OCI-LY3 (cell line): Measurements from ENCODE around the gene TLCD3B.
"Not testable (repeated sequence)": the region's sequence is repeated elsewhere in the genome, so short reads cannot be mapped to it uniquely, and the experiment has no call there.

ENCODE experiments used
- H2AFZ ChIP-seq: fragments of 200-600, 300-600 bp; shearing (Covaris generic); 2 replicates; pipeline ENCODE4 v1.6.0; 2014; ENCODE audit warnings: antibody characterized with exemption, low read depth, low read length
- H3K27ac ChIP-seq: fragments of 200-600, 300-600 bp; sonication (generic); 2 replicates; pipeline ENCODE4 v1.5.1; 2014; ENCODE audit warnings: mild to moderate bottlenecking, low read length, moderate library complexity, mixed read lengths
- H3K27me3 ChIP-seq: fragments of 200-600, 300-600 bp; sonication (generic); 2 replicates; pipeline ENCODE4 v1.6.1; 2014; ENCODE audit warnings: low read depth, low read length, mixed read lengths
- H3K36me3 ChIP-seq: fragments of 200-600, 300-600 bp; sonication (generic); replicated peaks from 2 replicates; pipeline ENCODE3; 2014; ENCODE audit warnings: low read depth, low read length, mixed read lengths
- H3K4me1 ChIP-seq: fragments of 300-600, 200-600 bp; sonication (generic); 2 replicates; pipeline ENCODE4 v1.6.1; 2014; ENCODE audit warnings: low read length, mixed read lengths
- H3K4me2 ChIP-seq: fragments of 200-600, 300-600 bp; sonication (generic); 2 replicates; pipeline ENCODE4 v1.6.1; 2014; ENCODE audit warnings: low read length, mixed read lengths
- H3K4me3 ChIP-seq: fragments of 300-600, 200-600 bp; sonication (generic); 2 replicates; pipeline ENCODE4 v1.5.1; 2014; ENCODE audit warnings: antibody characterized with exemption, mild to moderate bottlenecking, low read length, moderate library complexity
- H3K79me2 ChIP-seq: fragments of 300-600, 200-600 bp; shearing (Covaris generic); 2 replicates; pipeline ENCODE4 v1.6.1; 2014; ENCODE audit warnings: mild to moderate bottlenecking, low read length, mixed read lengths
- H3K9ac ChIP-seq: fragments of 300-600, 200-600 bp; shearing (Covaris generic); 2 replicates; pipeline ENCODE4 v1.6.0; 2014; ENCODE audit warnings: mild to moderate bottlenecking, low read length, moderate library complexity
- H3K9me3 ChIP-seq: fragments of 200-600, 300-600 bp; shearing (Covaris generic); 2 replicates; pipeline ENCODE4 v1.6.1; 2014; ENCODE audit warnings: low read length, mixed read lengths; ENCODE audit not compliant: insufficient read depth
- H4K20me1 ChIP-seq: fragments of 200-600, 300-600 bp; sonication (generic); 2 replicates; pipeline ENCODE4 v1.6.1; 2016; ENCODE audit warnings: low read length, mixed read lengths; ENCODE audit not compliant: insufficient read depth
- EZH2phosphoT487 ChIP-seq: fragments of 200-600 bp; shearing (Covaris generic); IDR thresholded peaks from 2 replicates; pipeline ENCODE4 v1.6.1; 2018; ENCODE audit warnings: antibody characterized with exemption, mixed run types, low read depth
- TF ChIP-seq, protein P1 (sequence below): fragments of 200-600, 300-600 bp; sonication (generic); IDR thresholded peaks from 2 replicates; pipeline ENCODE4 v1.5.1; 2014; ENCODE audit warnings: antibody characterized with exemption, low read length, low read depth

Gene TLCD3B

DNA sequence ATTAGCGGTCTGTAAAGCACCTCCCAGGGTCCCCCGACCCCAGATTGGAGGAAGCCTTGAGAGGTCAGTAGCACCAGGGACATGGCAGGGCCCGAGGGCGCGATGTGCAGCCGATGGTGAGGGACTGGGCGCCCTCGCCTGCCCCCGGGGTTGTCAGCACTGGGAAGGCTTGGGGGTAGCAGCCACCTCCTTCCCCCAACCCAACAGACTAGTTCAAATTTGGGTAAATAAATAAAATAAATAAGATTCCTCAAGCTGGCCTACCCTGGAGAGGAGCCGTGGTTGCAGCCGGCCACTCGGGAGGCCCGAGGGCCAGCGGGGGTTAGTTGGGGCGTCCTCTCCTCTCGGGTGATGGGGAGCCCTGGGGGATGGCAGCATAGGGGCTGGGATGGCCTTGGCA, 6.6 kb downstream of the TLCD3B start:
- TF ChIP-seq EZH2phosphoT487 = no peak
- TF ChIP-seq, protein P1, sequence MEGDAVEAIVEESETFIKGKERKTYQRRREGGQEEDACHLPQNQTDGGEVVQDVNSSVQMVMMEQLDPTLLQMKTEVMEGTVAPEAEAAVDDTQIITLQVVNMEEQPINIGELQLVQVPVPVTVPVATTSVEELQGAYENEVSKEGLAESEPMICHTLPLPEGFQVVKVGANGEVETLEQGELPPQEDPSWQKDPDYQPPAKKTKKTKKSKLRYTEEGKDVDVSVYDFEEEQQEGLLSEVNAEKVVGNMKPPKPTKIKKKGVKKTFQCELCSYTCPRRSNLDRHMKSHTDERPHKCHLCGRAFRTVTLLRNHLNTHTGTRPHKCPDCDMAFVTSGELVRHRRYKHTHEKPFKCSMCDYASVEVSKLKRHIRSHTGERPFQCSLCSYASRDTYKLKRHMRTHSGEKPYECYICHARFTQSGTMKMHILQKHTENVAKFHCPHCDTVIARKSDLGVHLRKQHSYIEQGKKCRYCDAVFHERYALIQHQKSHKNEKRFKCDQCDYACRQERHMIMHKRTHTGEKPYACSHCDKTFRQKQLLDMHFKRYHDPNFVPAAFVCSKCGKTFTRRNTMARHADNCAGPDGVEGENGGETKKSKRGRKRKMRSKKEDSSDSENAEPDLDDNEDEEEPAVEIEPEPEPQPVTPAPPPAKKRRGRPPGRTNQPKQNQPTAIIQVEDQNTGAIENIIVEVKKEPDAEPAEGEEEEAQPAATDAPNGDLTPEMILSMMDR = no peak
- H3K4me1 ChIP-seq = peaks cover 9% of the 10 kb centered on the region
- H3K9me3 ChIP-seq = no peaks in the 10 kb centered on the region
- H2AFZ ChIP-seq = no peak overlapping the region
- H3K4me2 ChIP-seq = no peak overlapping the region
- no peaks in the 10 kb centered on the region for H4K20me1 ChIP-seq
- no peaks in the 10 kb centered on the region for H3K79me2 ChIP-seq
- no peak overlapping the region for H3K27ac ChIP-seq
- H3K36me3 ChIP-seq = no peaks in the 10 kb centered on the region
- H3K27me3 ChIP-seq = peaks cover 19% of the 10 kb centered on the region; the same call in 1 of the 2 replicates
- H3K9ac ChIP-seq = no peak overlapping the region
- H3K4me3 ChIP-seq = no peak overlapping the region

DNA sequence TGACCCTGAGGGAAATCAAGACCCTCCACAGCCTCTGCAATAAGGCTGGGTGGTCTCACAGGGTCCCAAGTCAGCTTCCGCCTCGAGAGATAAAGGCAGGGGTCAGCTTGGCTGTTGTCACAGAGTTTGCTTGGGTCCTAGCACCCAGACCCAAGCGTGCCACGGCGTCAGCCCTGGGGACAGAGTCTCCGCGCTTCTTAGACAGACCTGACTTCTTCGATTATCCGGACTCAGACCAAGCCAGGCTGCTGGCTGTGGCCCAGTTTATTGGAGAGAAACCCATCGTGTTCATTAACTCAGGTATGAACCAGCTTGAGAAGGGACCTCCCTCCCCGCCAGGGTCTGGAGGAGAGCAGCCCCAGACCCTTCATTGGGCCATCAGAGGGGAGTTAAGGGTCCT, 7.5 kb downstream of the TLCD3B start:
- TF ChIP-seq, protein P1 = no peak
- Histone ChIP-seq H3K79me2 (no peaks in the 10 kb centered on the region), H2AFZ (no peak overlapping the region), H3K4me3 (no peak overlapping the region), H4K20me1 (no peaks in the 10 kb centered on the region), H3K27me3 (peaks cover 19% of the 10 kb centered on the region; the same call in 1 of the 2 replicates), H3K4me1 (peaks cover 9% of the 10 kb centered on the region), H3K27ac (no peak overlapping the region), H3K36me3 (no peaks in the 10 kb centered on the region), H3K9ac (no peak overlapping the region), H3K9me3 (no peaks in the 10 kb centered on the region), H3K4me2 (no peak overlapping the region)

DNA sequence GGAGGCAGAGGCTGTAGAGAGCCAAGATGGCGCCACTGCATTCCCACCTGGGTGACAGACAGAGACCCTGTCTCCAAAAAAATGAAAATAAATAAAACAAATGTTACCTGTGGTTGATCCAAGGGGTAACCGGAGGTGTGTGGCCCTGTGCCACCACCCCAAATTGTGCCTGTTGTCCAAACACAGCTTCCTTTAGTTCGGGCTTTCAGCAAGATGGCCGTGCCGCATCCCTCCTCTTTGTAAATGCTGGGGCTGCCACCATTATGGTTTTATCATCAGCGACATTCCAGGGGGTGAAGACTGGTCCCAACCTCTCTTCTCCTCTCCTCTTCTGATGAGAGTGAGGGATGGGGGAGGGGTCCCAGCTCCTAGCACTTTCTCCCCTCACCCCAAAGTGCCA, 8.2 kb downstream of the TLCD3B start, which contains the start of gene C16orf92:
TSS of gene C16orf92 (plus strand) at position 312 of the 400 bp plus-strand sequence. CDS start 143 bp downstream, outside the sequence.
- Histone ChIP-seq H3K4me2 (no peak within 1 kb of the TSS), H3K79me2 (no peaks in the 10 kb centered on the region), H3K27ac (no peak within 1 kb of the TSS), H2AFZ (no peak within 1 kb of the TSS), H3K4me1 (peaks cover 9% of the 10 kb centered on the region), H3K36me3 (no peaks in the 10 kb centered on the region), H3K9me3 (no peaks in the 10 kb centered on the region), H3K27me3 (peaks cover 19% of the 10 kb centered on the region; the same call in 1 of the 2 replicates), H4K20me1 (no peaks in the 10 kb centered on the region), H3K4me3 (no peak within 1 kb of the TSS), H3K9ac (no peak within 1 kb of the TSS)
- TF ChIP-seq EZH2phosphoT487 = no peak
- TF ChIP-seq, protein P1 = no peak

DNA sequence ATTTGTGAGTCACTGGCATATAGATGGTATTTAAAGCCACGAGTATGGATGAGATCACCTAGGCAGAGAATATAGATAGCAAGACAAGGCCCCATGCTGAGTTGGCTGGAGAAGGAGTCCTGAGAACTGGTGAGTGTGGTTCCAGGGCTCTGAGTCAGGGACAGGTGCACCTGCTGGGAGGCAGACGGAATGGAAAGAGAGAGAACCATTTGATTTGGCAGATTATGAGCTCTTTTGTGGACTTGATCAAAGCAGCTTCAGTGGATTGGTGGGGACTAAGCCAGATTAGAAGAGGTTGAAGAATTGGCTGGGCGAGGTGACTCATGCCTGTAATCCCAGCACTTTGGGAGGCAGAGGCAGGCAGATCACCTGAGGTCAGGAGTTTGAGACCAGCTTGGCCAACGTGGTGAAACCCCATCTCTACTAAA, 12.3 kb downstream of the TLCD3B start:
- Histone ChIP-seq H3K4me2 (no peak overlapping the region), H2AFZ (no peak overlapping the region), H3K4me1 (peaks cover 6% of the 10 kb centered on the region), H3K4me3 (no peak overlapping the region), H3K9me3 (no peaks in the 10 kb centered on the region), H3K36me3 (no peaks in the 10 kb centered on the region), H3K27ac (no peak overlapping the region), H3K9ac (no peak overlapping the region), H3K79me2 (no peaks in the 10 kb centered on the region), H4K20me1 (no peaks in the 10 kb centered on the region), H3K27me3 (peaks cover 4% of the 10 kb centered on the region; the same call in 1 of the 2 replicates)
- TF ChIP-seq, protein P1 = no peak
- no peak for TF ChIP-seq EZH2phosphoT487

DNA sequence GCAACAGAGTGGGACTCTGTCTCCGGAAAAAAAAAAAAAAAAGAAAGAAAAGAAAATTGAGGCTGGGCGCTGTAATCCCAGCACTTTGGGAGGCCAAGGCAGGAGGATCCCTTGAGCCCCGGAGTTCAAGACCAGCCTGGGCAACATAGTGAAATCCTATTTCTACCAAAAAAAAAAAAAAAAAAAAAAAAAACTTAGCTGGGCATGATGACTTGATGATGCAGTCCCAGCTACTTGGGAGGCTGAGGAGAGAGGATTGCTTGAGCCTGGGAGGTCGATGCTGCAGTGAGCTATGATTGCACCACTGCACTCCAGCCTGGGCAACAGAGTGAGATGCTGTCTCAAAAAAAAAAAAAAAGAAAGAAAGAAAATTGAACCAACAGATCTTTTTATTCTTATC, 13.1 kb downstream of the TLCD3B start:
- peaks cover 11% of the 10 kb centered on the region for H3K4me1 ChIP-seq
- not testable (repeated sequence) for H3K27ac ChIP-seq, H3K4me3 ChIP-seq, H2AFZ ChIP-seq, H3K79me2 ChIP-seq, H4K20me1 ChIP-seq, H3K36me3 ChIP-seq, H3K9me3 ChIP-seq, H3K4me2 ChIP-seq, H3K27me3 ChIP-seq, H3K9ac ChIP-seq
